SK-N-SH (cell line): Measurements from ENCODE around the gene PAMR1. TPM values are rescaled to one million over a fixed set of nuclear protein-coding genes. Genes with fewer than 3 reads are reported as not detected.

Source experiments
- CTCF ChIA-PET: fragments of 300-600, 350-600 bp; formaldehyde crosslinking; extraction: SDS; loops from one replicate; lab custom pipeline; 2021; lab: Yijun Ruan, JAX
- POLR2A ChIA-PET: fragments of 350-600 bp; sonication (Branson Sonifier 250); formaldehyde crosslinking; extraction: SDS; loops from one replicate; lab custom pipeline; 2020; ENCODE audit warnings: antibody characterized with exemption, inconsistent platforms; lab: Yijun Ruan, JAX
- DNase-seq: peaks from one replicate; pipeline ENCODE4 v3.0.0; 2012
- H2AFZ ChIP-seq: fragments of 200-600 bp; sonication (generic); 2 replicates; pipeline ENCODE4 v1.8.1; 2016; ENCODE audit warnings: antibody characterized with exemption, mild to moderate bottlenecking, low read depth
- H3F3A ChIP-seq: fragments of 200-600 bp; sonication (generic); replicated peaks from 2 replicates; pipeline ENCODE3; 2016; ENCODE audit warnings: antibody characterized with exemption, mild to moderate bottlenecking; ENCODE audit not compliant: insufficient read depth
- H3K27ac ChIP-seq, 2 experiments: fragments of 200-500 bp in 1 of 2; fragments of 200-600 bp in 1 of 2; sonication (Bioruptor generic) in 1 of 2; sonication (generic), shearing (Covaris generic) in 1 of 2; 2 replicates each; pipeline versions ENCODE4 v1.5.1 to v1.6.1; 2014 to 2016; ENCODE audit warnings: low read depth in 2 of 2, inconsistent platforms in 1 of 2, low read length in 1 of 2, mild to moderate bottlenecking in 1 of 2, mixed read lengths in 1 of 2
- H3K27me3 ChIP-seq: fragments of 200-600 bp; sonication (generic), shearing (Covaris generic); 2 replicates; pipeline ENCODE4 v1.6.1; 2016; ENCODE audit warnings: mixed run types; ENCODE audit not compliant: insufficient read depth
- H3K36me3 ChIP-seq, 2 experiments: fragments of 200-500 bp in 1 of 2; fragments of 200-600 bp in 1 of 2; sonication (Bioruptor generic) in 1 of 2; sonication (generic) in 1 of 2; replicated peaks in 1 of 2; 2 replicates each; pipeline versions ENCODE3 to v1.5.1; 2014 to 2016; ENCODE audit warnings: low read length in 1 of 2, mild to moderate bottlenecking in 1 of 2; ENCODE audit not compliant: insufficient read depth in 2 of 2, control insufficient read depth in 1 of 2
- H3K4me1 ChIP-seq, 2 experiments: fragments of 200-500 bp in 1 of 2; fragments of 200-600 bp in 1 of 2; sonication (Bioruptor generic) in 1 of 2; sonication (generic), shearing (Covaris generic) in 1 of 2; 2 replicates each; pipeline versions ENCODE4 v1.5.1 to v1.6.1; 2014 to 2016; ENCODE audit warnings: low read depth in 1 of 2, low read length in 1 of 2, mixed run types in 1 of 2; ENCODE audit not compliant: insufficient read depth in 2 of 2, control insufficient read depth in 1 of 2
- H3K4me2 ChIP-seq: fragments of 200-600 bp; sonication (generic), shearing (Covaris generic); 2 replicates; pipeline ENCODE4 v1.6.1; 2017; ENCODE audit warnings: mixed run types
- H3K4me3 ChIP-seq, 2 experiments: fragments of 200-500 bp in 1 of 2; fragments of 200-600 bp in 1 of 2; sonication (Bioruptor generic) in 1 of 2; sonication (generic), shearing (Covaris generic) in 1 of 2; 2 replicates each; pipeline versions ENCODE4 v1.5.1 to v1.8.1; 2014 to 2016; ENCODE audit warnings: low read depth in 2 of 2, inconsistent platforms in 1 of 2, low read length in 1 of 2, mild to moderate bottlenecking in 1 of 2, mixed read lengths in 1 of 2, moderate library complexity in 1 of 2
- H3K79me2 ChIP-seq: fragments of 200-600 bp; sonication (generic); 2 replicates; pipeline ENCODE4 v1.8.1; 2017; ENCODE audit warnings: mild to moderate bottlenecking; ENCODE audit not compliant: insufficient read depth
- H3K9ac ChIP-seq: fragments of 200-600 bp; sonication (generic); 2 replicates; pipeline ENCODE4 v1.6.1; 2017; ENCODE audit warnings: mixed run types
- H3K9me2 ChIP-seq: fragments of 200-600 bp; sonication (generic); 2 replicates; pipeline ENCODE4 v1.6.1; 2017; ENCODE audit warnings: mixed run types
- H3K9me3 ChIP-seq: fragments of 200-600 bp; sonication (generic); 2 replicates; pipeline ENCODE4 v1.6.1; 2017; ENCODE audit warnings: mixed run types, mild to moderate bottlenecking, moderate library complexity
- H4K20me1 ChIP-seq: fragments of 200-600 bp; sonication (generic); 2 replicates; pipeline ENCODE4 v1.6.1; 2017; ENCODE audit warnings: mild to moderate bottlenecking, mixed run types; ENCODE audit not compliant: insufficient read depth
- CHD2 ChIP-seq: fragments of 150-350 bp; IDR thresholded peaks from 2 replicates; pipeline ENCODE4 v1.6.1; 2018; ENCODE audit warnings: low read length; ENCODE audit not compliant: partially characterized antibody
- ELF1 ChIP-seq: IDR thresholded peaks from 2 replicates; pipeline ENCODE4 v1.4.0; 2012
- EP300 ChIP-seq, 2 experiments: IDR thresholded peaks; 2 replicates each; pipeline versions ENCODE4 v1.4.0 to v1.6.1; 2012; ENCODE audit warnings: borderline replicate concordance in 1 of 2, low read depth in 1 of 2, low read length in 1 of 2
- EZH2phosphoT487 ChIP-seq: fragments of 200-600 bp; sonication (generic); IDR thresholded peaks from 2 replicates; pipeline ENCODE4 v1.6.1; 2017; ENCODE audit warnings: low read depth, mixed run types, mild to moderate bottlenecking, antibody characterized with exemption, moderate library complexity, borderline replicate concordance
- FOXM1 ChIP-seq: IDR thresholded peaks from 2 replicates; pipeline ENCODE4 v1.4.0; 2012; ENCODE audit warnings: low read depth, mild to moderate bottlenecking
- GATA2 ChIP-seq: sonication (generic); formaldehyde crosslinking; IDR thresholded peaks from 2 replicates; pipeline ENCODE4 v1.5.0; 2020; ENCODE audit warnings: mild to moderate bottlenecking, missing genetic modification reagents
- JUND ChIP-seq: IDR thresholded peaks from 2 replicates; pipeline ENCODE4 v1.4.0; 2012
- MEF2A ChIP-seq: IDR thresholded peaks from 2 replicates; pipeline ENCODE4 v1.4.0; 2012; ENCODE audit warnings: low read depth, borderline replicate concordance
- NFIC ChIP-seq: IDR thresholded peaks from 2 replicates; pipeline ENCODE4 v1.4.0; 2012; ENCODE audit warnings: borderline replicate concordance
- SIN3A ChIP-seq: IDR thresholded peaks from 2 replicates; pipeline ENCODE4 v1.6.1; 2012; ENCODE audit warnings: low read depth, mild to moderate bottlenecking, low read length, moderate library complexity, borderline replicate concordance
- TAF1 ChIP-seq: IDR thresholded peaks from 2 replicates; pipeline ENCODE4 v1.6.1; 2012; ENCODE audit warnings: low read depth, mild to moderate bottlenecking, low read length, moderate library complexity, borderline replicate concordance
- TCF12 ChIP-seq: IDR thresholded peaks from 2 replicates; pipeline ENCODE4 v1.4.0; 2012
- TEAD4 ChIP-seq: IDR thresholded peaks from 2 replicates; pipeline ENCODE4 v1.4.0; 2012; ENCODE audit warnings: mild to moderate bottlenecking, borderline replicate concordance; ENCODE audit not compliant: insufficient read depth
- YY1 ChIP-seq: IDR thresholded peaks from 2 replicates; pipeline ENCODE4 v1.4.0; 2012; ENCODE audit warnings: low read depth, mild to moderate bottlenecking
- WGBS: methylation state at CpG from one replicate; pipeline ENCODE4 v1.1.6; 2017; ENCODE audit warnings: low lambda C conversion rate; 5-methylcytosine and 5-hydroxymethylcytosine counted together
- polyA plus RNA-seq, 3 experiments: library from polyadenylated mRNA; depleted of rRNA; stranded (reverse); fragments of >200 nt; gene quantifications; 2 replicates each; pipeline ENCODE4 v1.2.3, GENCODE V29; 2012
- TF ChIP-seq, protein P1 (sequence below): IDR thresholded peaks from 2 replicates; pipeline ENCODE4 v1.6.1; 2012; ENCODE audit warnings: mild to moderate bottlenecking, low read depth, low read length, moderate library complexity
- TF ChIP-seq, protein P2 (sequence below): IDR thresholded peaks from 2 replicates; pipeline ENCODE4; 2012
- TF ChIP-seq, protein P3 (sequence below): fragments of 150-350 bp; IDR thresholded peaks from 2 replicates; pipeline ENCODE4 v1.6.1; 2017; ENCODE audit warnings: antibody characterized with exemption, low read length, low read depth, borderline replicate concordance
- TF ChIP-seq, protein P4 (sequence below): fragments of 150-350 bp; IDR thresholded peaks from 2 replicates; pipeline ENCODE4 v1.6.1; 2016; ENCODE audit warnings: mild to moderate bottlenecking, low read depth, low read length
- TF ChIP-seq, protein P5 (sequence below): IDR thresholded peaks from 2 replicates; pipeline ENCODE4 v1.4.0; 2012; ENCODE audit warnings: low read depth, borderline replicate concordance

The PAMR1 gene
- polyA plus RNA-seq, 1 of the 3 experiments (the other 2 are of a cell fraction): 0.31 TPM

DNA sequence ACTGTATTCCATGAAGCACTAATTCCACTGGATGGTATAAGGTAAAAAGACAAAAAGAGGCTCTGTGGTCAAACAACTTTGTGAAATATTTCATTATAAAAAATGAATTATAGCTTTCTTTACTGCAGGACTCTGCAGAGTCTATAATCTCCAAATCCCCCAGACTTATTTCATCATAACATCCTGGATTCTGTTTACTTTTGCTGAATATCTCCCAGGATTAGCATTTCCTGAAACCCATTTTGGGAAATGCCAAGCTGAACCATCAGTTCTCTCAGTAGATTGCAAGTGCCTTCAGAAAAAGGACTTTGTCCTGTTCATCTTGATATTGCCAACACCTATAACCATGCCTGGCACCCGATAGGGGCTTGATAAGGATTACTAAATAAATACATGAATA, 7.9 kb downstream of the PAMR1 start:
- H3K9me2 ChIP-seq: no peaks in the 10 kb centered on the region
- H3K9ac ChIP-seq: no peak overlapping the region
- 67% methylated on average over 1 of the region's 1 CpG for WGBS
- no peaks in the 10 kb centered on the region for H3K79me2 ChIP-seq
- H3K4me1 ChIP-seq: peaks cover 3 to 21% of the 10 kb centered on the region in 2 experiments; a peak in 3 of 4 replicates
- H3K4me2 ChIP-seq: no peak overlapping the region
- H3K36me3 ChIP-seq: no peaks in the 10 kb centered on the region
- DNase-seq: no peak
- H2AFZ ChIP-seq: no peak overlapping the region
- H4K20me1 ChIP-seq: no peaks in the 10 kb centered on the region
- H3K9me3 ChIP-seq: no peaks in the 10 kb centered on the region
- ChIA-PET CTCF (interaction anchor here (1.4 kb wide), 1 partner anchor 30 kb away, joined by 4 read pairs; no protein-coding TSS in a partner anchor), POLR2A (no interaction called here)
- no peaks in the 10 kb centered on the region for H3K27me3 ChIP-seq
- H3K4me3 ChIP-seq: no peak overlapping the region
- H3K27ac ChIP-seq: no peak overlapping the region
- peaks cover 7% of the 10 kb centered on the region for H3F3A ChIP-seq
- TF ChIP-seq, protein P1, sequence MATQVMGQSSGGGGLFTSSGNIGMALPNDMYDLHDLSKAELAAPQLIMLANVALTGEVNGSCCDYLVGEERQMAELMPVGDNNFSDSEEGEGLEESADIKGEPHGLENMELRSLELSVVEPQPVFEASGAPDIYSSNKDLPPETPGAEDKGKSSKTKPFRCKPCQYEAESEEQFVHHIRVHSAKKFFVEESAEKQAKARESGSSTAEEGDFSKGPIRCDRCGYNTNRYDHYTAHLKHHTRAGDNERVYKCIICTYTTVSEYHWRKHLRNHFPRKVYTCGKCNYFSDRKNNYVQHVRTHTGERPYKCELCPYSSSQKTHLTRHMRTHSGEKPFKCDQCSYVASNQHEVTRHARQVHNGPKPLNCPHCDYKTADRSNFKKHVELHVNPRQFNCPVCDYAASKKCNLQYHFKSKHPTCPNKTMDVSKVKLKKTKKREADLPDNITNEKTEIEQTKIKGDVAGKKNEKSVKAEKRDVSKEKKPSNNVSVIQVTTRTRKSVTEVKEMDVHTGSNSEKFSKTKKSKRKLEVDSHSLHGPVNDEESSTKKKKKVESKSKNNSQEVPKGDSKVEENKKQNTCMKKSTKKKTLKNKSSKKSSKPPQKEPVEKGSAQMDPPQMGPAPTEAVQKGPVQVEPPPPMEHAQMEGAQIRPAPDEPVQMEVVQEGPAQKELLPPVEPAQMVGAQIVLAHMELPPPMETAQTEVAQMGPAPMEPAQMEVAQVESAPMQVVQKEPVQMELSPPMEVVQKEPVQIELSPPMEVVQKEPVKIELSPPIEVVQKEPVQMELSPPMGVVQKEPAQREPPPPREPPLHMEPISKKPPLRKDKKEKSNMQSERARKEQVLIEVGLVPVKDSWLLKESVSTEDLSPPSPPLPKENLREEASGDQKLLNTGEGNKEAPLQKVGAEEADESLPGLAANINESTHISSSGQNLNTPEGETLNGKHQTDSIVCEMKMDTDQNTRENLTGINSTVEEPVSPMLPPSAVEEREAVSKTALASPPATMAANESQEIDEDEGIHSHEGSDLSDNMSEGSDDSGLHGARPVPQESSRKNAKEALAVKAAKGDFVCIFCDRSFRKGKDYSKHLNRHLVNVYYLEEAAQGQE: no peak
- TF ChIP-seq GATA2 (CRISPR knock-in tag): no peak
- TF ChIP-seq MEF2A: no peak
- no peak for TF ChIP-seq TAF1
- TF ChIP-seq EZH2phosphoT487: no peak
- TF ChIP-seq CHD2: no peak
- TF ChIP-seq SIN3A: no peak

DNA sequence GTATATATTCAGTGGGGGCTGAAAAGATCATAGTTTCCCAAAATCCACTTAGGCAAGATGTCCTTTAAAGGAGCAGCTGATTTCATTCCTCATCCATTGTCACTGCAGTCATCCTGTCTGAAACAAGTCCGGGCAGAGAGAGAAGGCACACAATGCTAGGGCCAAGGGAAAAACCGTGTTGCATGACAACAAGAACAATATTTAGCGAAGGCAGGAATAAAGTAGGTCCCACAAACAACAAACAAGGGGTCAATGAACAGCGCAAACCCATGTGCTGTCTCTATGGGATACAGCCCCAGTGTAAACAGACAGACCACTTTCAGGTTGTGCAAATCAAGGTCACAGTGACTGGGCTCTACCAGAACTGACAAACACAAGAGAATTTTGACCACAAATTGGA, 9.0 kb downstream of the PAMR1 start:
- ChIA-PET CTCF (interaction anchor here (1.4 kb wide), 1 partner anchor 29 kb away, joined by 4 read pairs; no protein-coding TSS in a partner anchor), POLR2A (no interaction called here)
- Histone ChIP-seq H2AFZ (no peak overlapping the region), H3K4me2 (no peak overlapping the region), H3F3A (peaks cover 7% of the 10 kb centered on the region), H3K36me3 (no peaks in the 10 kb centered on the region), H3K9me2 (no peaks in the 10 kb centered on the region), H3K27ac (no peak overlapping the region), H3K4me1 (peaks cover 3 to 32% of the 10 kb centered on the region in 2 experiments; a peak in 3 of 4 replicates), H3K9me3 (no peaks in the 10 kb centered on the region), H4K20me1 (no peaks in the 10 kb centered on the region), H3K79me2 (no peaks in the 10 kb centered on the region), H3K9ac (no peak overlapping the region), H3K27me3 (no peaks in the 10 kb centered on the region), H3K4me3 (no peak overlapping the region)
- WGBS: 87% methylated on average over 4 of the region's 4 CpGs
- DNase-seq: no peak
- TF ChIP-seq YY1: no peak
- TF ChIP-seq TCF12: no peak
- no peak for TF ChIP-seq FOXM1
- TF ChIP-seq ELF1: no peak
- no peak for TF ChIP-seq JUND
- TF ChIP-seq, protein P2, sequence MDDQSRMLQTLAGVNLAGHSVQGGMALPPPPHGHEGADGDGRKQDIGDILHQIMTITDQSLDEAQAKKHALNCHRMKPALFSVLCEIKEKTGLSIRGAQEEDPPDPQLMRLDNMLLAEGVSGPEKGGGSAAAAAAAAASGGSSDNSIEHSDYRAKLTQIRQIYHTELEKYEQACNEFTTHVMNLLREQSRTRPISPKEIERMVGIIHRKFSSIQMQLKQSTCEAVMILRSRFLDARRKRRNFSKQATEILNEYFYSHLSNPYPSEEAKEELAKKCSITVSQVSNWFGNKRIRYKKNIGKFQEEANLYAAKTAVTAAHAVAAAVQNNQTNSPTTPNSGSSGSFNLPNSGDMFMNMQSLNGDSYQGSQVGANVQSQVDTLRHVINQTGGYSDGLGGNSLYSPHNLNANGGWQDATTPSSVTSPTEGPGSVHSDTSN: no peak
- no peak for TF ChIP-seq TEAD4
- TF ChIP-seq, protein P3, sequence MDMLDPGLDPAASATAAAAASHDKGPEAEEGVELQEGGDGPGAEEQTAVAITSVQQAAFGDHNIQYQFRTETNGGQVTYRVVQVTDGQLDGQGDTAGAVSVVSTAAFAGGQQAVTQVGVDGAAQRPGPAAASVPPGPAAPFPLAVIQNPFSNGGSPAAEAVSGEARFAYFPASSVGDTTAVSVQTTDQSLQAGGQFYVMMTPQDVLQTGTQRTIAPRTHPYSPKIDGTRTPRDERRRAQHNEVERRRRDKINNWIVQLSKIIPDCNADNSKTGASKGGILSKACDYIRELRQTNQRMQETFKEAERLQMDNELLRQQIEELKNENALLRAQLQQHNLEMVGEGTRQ: no peak
- no peak for TF ChIP-seq EP300 (IDR thresholded peaks at IDR 0.05; ENCODE audit: borderline replicate concordance in 1 of 2, low read depth in 1 of 2, low read length in 1 of 2)
- TF ChIP-seq, protein P4, sequence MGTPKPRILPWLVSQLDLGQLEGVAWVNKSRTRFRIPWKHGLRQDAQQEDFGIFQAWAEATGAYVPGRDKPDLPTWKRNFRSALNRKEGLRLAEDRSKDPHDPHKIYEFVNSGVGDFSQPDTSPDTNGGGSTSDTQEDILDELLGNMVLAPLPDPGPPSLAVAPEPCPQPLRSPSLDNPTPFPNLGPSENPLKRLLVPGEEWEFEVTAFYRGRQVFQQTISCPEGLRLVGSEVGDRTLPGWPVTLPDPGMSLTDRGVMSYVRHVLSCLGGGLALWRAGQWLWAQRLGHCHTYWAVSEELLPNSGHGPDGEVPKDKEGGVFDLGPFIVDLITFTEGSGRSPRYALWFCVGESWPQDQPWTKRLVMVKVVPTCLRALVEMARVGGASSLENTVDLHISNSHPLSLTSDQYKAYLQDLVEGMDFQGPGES: no peak
- no peak for TF ChIP-seq NFIC
- TF ChIP-seq, protein P5, sequence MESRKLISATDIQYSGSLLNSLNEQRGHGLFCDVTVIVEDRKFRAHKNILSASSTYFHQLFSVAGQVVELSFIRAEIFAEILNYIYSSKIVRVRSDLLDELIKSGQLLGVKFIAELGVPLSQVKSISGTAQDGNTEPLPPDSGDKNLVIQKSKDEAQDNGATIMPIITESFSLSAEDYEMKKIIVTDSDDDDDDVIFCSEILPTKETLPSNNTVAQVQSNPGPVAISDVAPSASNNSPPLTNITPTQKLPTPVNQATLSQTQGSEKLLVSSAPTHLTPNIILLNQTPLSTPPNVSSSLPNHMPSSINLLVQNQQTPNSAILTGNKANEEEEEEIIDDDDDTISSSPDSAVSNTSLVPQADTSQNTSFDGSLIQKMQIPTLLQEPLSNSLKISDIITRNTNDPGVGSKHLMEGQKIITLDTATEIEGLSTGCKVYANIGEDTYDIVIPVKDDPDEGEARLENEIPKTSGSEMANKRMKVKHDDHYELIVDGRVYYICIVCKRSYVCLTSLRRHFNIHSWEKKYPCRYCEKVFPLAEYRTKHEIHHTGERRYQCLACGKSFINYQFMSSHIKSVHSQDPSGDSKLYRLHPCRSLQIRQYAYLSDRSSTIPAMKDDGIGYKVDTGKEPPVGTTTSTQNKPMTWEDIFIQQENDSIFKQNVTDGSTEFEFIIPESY: no peak
